Effector memory CD8-positive, alpha-beta T cell (primary cell): Measurements from ENCODE around the gene CYFIP1.
"Not testable (repeated sequence)": the region's sequence is repeated elsewhere in the genome, so short reads cannot be mapped to it uniquely, and the experiment has no call there.

ENCODE experiments used
- ATAC-seq: fragments of 150-1000 bp; cut with Tn5 transposase; replicated peaks from 2 replicates; pipeline ENCODE4 v1.10.0; 2021; ENCODE audit warnings: mild to moderate bottlenecking, moderate library complexity
- DNase-seq, 3 experiments: peaks; one replicate each; pipeline ENCODE4 v3.0.0; 2021
- H3K27ac Mint-ChIP-seq, 2 donors: one replicate each; pipeline ENCODE4 v1.8.0; 2022; ENCODE audit warnings: mild to moderate bottlenecking in 2 of 2, mixed read lengths in 2 of 2, moderate library complexity in 2 of 2
- H3K27me3 Mint-ChIP-seq, 2 donors: one replicate each; pipeline ENCODE4 v1.8.0; 2022; ENCODE audit warnings: mixed read lengths in 2 of 2
- H3K36me3 Mint-ChIP-seq: one replicate; pipeline ENCODE4 v1.8.0; 2022; ENCODE audit warnings: mild to moderate bottlenecking, moderate library complexity, mixed read lengths; ENCODE audit not compliant: insufficient read depth
- H3K4me1 Mint-ChIP-seq, 2 donors: one replicate each; pipeline ENCODE4 v1.8.0; 2022; ENCODE audit warnings: low read depth in 2 of 2, mixed read lengths in 2 of 2
- H3K4me3 Mint-ChIP-seq, 2 donors: one replicate each; pipeline ENCODE4 v1.8.0; 2022; ENCODE audit warnings: mild to moderate bottlenecking in 2 of 2, mixed read lengths in 2 of 2, moderate library complexity in 2 of 2
- H3K9me3 Mint-ChIP-seq, 2 donors: one replicate each; pipeline ENCODE4 v1.8.0; 2022; ENCODE audit warnings: mixed read lengths in 2 of 2
- total RNA-seq, 9 experiments: gene quantifications; one replicate each; lab custom pipeline; 2026; lab: John Stamatoyannopoulos, UW

Gene CYFIP1
- total RNA-seq: 10.1 to 23.2 (median 13.5) reads per million in 9 experiments

DNA sequence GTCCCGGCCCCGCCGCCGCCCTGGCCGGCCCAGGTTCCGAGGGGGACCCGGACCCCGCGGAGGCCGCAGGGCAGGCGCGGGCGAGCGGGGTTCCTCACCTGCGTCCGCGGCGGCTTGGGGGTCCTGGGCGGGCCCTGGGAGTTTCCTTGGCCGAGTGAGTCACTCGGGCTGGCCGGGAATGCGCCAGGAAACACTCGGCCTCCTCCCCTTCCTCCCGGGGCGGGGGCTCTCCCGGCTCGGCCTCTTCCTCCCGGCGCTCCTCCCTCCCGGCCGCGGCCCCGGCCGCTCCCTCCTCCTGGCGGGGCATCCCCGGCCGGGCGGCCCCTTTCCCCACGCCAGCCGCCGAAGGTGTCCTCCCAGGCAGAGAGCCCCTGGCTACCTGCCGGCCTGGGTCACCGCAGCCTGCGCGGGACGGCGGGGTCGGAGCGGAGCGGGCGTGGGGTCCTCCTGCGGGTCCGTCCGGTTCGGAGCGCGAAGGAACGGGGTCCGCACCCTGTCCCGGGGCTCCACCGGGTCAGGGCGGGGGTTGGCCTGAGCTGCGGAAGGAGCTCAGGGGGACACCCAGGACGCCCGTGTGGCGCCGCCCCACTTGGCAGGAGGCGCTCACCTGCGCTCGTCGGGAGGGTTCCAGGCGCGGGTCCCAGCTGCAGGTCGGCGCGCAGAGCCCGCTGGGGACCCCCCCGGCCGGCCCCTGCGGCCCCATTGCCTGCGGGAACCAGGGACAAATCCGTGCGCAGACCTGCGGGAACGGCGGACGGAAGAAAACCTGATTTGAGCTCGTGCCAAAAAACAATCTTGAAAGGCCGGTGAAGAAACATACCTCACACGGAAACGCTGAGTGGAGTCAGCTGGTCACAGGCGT is at the start of gene CYFIP1:
Gene CYFIP1, minus strand, starts transcription at position 180 of the 862 bp plus-strand sequence. CDS start 33,083 bp downstream, outside the sequence.
- Mint-ChIP-seq H3K4me3 (peak within 1 kb of the TSS; percentile 84 to 90), H3K27ac (peak within 1 kb of the TSS in 1 of 2 donors; percentile 68), H3K9me3 (no peaks in the 10 kb centered on the region), H3K4me1 (peaks cover 12 to 14% of the 10 kb centered on the region in 2 donors), H3K27me3 (peaks cover 18 to 21% of the 10 kb centered on the region in 2 donors), H3K36me3 (peaks cover 3% of the 10 kb centered on the region)
- peak; percentile 50 for ATAC-seq
- no peak for DNase-seq

DNA sequence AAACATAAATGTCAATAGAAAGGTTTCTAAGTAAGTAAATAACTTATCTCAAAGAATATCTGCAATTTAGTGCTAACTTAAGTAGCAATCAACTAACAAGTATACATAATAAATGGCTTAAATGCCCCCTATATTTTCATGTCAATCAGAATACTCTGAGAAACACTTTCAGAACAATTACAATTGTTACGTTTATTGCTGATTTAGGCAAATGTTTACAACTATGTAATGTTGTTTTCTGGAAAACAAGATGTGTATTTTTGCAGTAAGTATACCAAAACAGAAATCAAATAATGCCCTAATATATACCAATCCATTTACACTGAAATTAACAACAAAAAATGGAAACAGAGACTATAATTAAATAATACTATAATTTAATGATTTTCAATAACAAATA is 46.0 kb upstream of the CYFIP1 start:
- H3K36me3 Mint-ChIP-seq: peaks cover 93% of the 10 kb centered on the region
- H3K27ac Mint-ChIP-seq: no peak overlapping the region
- no peaks in the 10 kb centered on the region for H3K9me3 Mint-ChIP-seq
- H3K27me3 Mint-ChIP-seq: no peaks in the 10 kb centered on the region
- H3K4me1 Mint-ChIP-seq: peaks cover 0 to 3% of the 10 kb centered on the region in 2 donors
- no peak overlapping the region for H3K4me3 Mint-ChIP-seq
- DNase-seq (no peak), ATAC-seq (no peak)

DNA sequence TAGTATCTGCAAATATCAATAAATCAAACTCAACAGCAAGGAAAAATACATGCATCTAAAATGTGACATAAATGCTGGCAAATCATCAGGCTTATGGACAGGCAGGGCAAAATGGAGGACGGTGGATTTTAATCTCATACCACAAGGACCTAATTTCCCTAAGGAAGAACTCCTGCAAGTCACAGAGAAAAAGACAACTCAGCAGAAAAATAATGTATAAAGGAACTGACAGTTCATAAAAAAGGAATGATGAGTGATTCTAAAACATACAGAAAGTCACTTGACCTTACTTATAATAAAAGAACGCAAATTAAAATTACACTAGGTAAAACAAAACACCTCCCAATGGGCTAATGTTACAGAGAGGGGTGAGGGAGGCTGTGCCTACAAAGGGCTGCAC is 42.0 kb upstream of the CYFIP1 start:
- ATAC-seq (no peak), DNase-seq (no peak)
- Mint-ChIP-seq H3K4me3 (no peak overlapping the region), H3K4me1 (no peaks in the 10 kb centered on the region), H3K36me3 (peaks cover 87% of the 10 kb centered on the region), H3K9me3 (no peaks in the 10 kb centered on the region), H3K27ac (no peak overlapping the region), H3K27me3 (no peaks in the 10 kb centered on the region)

DNA sequence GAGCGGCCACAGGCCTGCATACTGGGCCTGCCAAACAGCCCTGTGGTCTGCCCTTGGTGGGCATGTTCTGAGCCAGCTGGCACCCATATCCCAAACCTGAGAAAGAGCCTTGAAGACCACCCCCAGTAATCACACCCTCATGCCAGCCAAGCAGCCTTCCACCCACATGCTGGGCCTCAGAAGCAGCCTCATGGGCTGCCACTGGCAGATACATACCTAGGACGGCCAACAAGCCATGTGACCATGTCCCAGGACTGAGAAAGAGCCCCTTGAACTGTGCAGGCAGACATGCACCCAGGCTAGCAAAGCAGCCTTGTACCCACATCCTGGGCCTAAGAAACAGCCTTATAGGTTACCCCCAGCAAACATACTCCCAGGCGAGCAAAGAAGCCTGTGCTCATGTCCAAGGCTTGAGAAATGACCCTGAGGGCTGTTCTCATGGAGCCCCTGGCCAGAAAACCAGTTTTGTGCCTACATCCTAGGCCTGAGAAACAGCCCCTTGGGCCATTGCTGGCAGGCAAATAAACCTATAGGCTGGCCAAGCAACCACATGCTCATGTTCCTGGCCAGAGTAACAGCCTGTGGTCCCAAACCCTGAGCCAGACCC is 34.3 kb upstream of the CYFIP1 start:
- Mint-ChIP-seq H3K27me3 (no peaks in the 10 kb centered on the region), H3K27ac (no peak overlapping the region), H3K36me3 (peaks cover 57% of the 10 kb centered on the region), H3K9me3 (no peaks in the 10 kb centered on the region), H3K4me3 (no peak overlapping the region), H3K4me1 (peaks cover 0 to 5% of the 10 kb centered on the region in 2 donors)
- ATAC-seq (no peak), DNase-seq (no peak)

DNA sequence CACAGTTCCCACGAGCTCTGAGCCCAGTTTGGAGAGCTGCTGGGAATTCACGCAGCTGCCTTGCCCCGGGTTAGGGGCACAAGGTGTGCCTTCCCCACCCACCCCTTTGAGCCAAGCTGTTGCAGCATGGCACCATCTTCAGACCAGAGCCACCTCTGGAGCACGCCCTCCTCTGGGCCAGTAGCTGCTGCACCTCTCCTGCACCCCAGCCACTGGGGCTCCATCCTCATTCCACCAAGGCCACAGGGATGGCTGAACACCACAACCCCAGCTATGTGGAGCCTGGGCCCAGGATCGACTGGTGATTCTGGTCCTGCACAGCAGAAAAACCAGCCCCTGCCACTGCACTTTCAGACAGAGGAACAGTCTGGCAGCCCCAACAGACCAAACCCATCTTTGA is 33.5 kb upstream of the CYFIP1 start:
- Mint-ChIP-seq H3K4me1 (peaks cover 0 to 5% of the 10 kb centered on the region in 2 donors), H3K27me3 (no peaks in the 10 kb centered on the region), H3K9me3 (no peaks in the 10 kb centered on the region), H3K36me3 (peaks cover 57% of the 10 kb centered on the region), H3K27ac (no peak overlapping the region), H3K4me3 (no peak overlapping the region)
- no peak for ATAC-seq
- DNase-seq: no peak

DNA sequence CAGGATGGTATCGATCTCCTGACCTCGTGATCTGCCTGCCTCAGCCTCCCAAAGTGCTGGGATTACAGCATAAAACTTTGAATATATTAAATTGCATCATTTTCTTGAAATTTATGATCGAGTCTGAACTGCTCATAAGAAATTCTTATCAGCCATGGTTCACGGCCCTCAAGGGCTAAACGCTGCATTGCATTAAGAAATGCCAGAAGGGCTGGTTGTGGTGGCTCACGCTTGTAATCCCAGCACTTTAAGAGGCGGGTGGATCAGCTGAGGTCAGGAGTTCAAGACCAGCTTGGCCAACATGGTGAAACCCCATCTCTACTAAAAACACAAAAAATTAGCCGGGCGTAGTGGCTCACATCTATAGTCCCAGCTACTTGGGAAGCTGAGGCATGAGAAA is 32.4 kb upstream of the CYFIP1 start:
- ATAC-seq, H3K27me3 Mint-ChIP-seq: not testable (repeated sequence)
- peaks cover 58% of the 10 kb centered on the region for H3K36me3 Mint-ChIP-seq

DNA sequence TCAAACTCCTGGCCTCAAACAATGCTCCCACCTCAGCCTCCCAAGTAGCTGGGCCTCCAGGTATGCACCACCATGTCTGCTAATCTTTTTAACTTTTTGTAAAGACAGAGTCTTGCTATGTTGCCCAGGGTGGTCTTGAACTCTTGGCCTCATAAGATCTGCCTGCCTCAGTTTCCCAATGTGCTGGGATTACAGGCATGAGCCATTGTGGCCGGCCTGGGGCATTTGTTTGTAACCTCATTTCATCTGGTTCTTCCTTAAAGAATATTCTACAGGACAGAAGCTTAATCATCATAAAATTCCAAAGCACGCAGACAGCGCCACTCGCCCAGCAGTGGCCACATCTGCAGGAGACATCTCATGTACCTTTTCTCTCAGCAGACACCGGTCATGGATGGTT is 23.6 kb upstream of the CYFIP1 start:
- peaks cover 0 to 5% of the 10 kb centered on the region in 2 donors for H3K4me1 Mint-ChIP-seq
- no peak overlapping the region for H3K4me3 Mint-ChIP-seq
- no peaks in the 10 kb centered on the region for H3K9me3 Mint-ChIP-seq
- DNase-seq (no peak), ATAC-seq (no peak)
- peaks cover 68% of the 10 kb centered on the region for H3K36me3 Mint-ChIP-seq
- H3K27ac Mint-ChIP-seq: no peak overlapping the region
- no peaks in the 10 kb centered on the region for H3K27me3 Mint-ChIP-seq

More for the DNA sequence above, 32.4 kb upstream of the CYFIP1 start:
- not testable (repeated sequence) for DNase-seq, H3K4me3 Mint-ChIP-seq, H3K4me1 Mint-ChIP-seq, H3K9me3 Mint-ChIP-seq
- H3K27ac Mint-ChIP-seq: peak overlapping the region in 1 of 2 donors; percentile 70

GRCh38 chr15:23002920-23003319 is 22.8 kb upstream of the CYFIP1 start:
- Mint-ChIP-seq H3K9me3 (no peaks in the 10 kb centered on the region), H3K27ac (no peak overlapping the region), H3K36me3 (peaks cover 60% of the 10 kb centered on the region), H3K4me1 (peaks cover 0 to 5% of the 10 kb centered on the region in 2 donors), H3K4me3 (no peak overlapping the region), H3K27me3 (no peaks in the 10 kb centered on the region)
- no peak for DNase-seq
- ATAC-seq: no peak

- ATAC-seq: no peak
- H3K36me3 Mint-ChIP-seq: peaks cover 14% of the 10 kb centered on the region
- H3K4me3 Mint-ChIP-seq: no peak overlapping the region
- no peaks in the 10 kb centered on the region for H3K4me1 Mint-ChIP-seq
- H3K27ac Mint-ChIP-seq: no peak overlapping the region
- H3K9me3 Mint-ChIP-seq: no peaks in the 10 kb centered on the region
- no peaks in the 10 kb centered on the region for H3K27me3 Mint-ChIP-seq
- DNase-seq: no peak
These were observed 15.6 kb upstream of the CYFIP1 start for GRCh38 chr15:22995795-22996194.

DNA sequence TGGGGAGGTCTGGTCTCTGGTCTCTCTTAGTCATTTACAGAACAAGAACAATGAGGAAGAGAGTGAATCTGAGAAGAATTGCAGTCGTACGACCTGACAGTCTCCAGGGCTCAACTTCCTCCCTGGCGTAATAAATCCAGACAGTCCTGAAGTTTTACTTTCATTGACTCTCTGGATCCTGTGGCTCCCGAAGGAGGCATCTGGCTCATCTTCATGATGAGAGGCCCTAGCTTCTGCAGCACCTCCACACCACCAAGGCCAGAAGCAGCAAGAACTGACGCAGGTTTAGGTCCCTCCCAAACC is 11.8 kb upstream of the CYFIP1 start:
- Mint-ChIP-seq H3K4me3 (no peak overlapping the region), H3K4me1 (no peaks in the 10 kb centered on the region), H3K36me3 (peaks cover 7% of the 10 kb centered on the region), H3K27me3 (no peaks in the 10 kb centered on the region), H3K9me3 (no peaks in the 10 kb centered on the region), H3K27ac (no peak overlapping the region)
- DNase-seq: no peak
- no peak for ATAC-seq

- peak overlapping the region in 1 of 2 donors; percentile 17 for H3K27ac Mint-ChIP-seq
- no peak overlapping the region for H3K4me3 Mint-ChIP-seq
- no peaks in the 10 kb centered on the region for H3K27me3 Mint-ChIP-seq
- H3K9me3 Mint-ChIP-seq: no peaks in the 10 kb centered on the region
- no peak for ATAC-seq
- no peaks in the 10 kb centered on the region for H3K4me1 Mint-ChIP-seq
- H3K36me3 Mint-ChIP-seq: peaks cover 4% of the 10 kb centered on the region
- no peak for DNase-seq
These were observed 9.7 kb upstream of the CYFIP1 start for GRCh38 chr15:22989576-22990477.

DNA sequence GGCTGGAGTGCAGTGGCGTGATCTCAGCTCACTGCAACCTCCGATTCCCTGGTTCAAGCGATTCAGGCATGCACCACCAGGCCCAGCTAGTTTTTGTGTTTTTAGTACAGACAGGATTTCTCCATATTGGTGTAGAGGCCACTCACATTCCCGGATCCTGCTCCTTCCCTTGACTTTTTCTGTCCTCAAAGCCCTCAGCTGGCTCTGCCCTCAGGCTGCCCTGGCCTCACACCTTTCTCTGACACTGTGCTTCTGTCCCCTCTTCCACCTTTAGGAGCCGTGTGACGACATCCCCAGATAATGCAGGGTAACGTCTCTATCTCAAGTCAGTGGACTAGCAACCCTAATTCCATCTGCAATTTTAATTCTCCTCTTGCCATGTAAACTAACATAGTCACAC is 8.6 kb upstream of the CYFIP1 start:
- Mint-ChIP-seq H3K36me3 (peaks cover 3% of the 10 kb centered on the region), H3K9me3 (no peaks in the 10 kb centered on the region), H3K4me3 (no peak overlapping the region), H3K27me3 (no peaks in the 10 kb centered on the region), H3K4me1 (no peaks in the 10 kb centered on the region), H3K27ac (no peak overlapping the region)
- ATAC-seq (no peak), DNase-seq (no peak)

GRCh38 chr15:22981931-22982330 is 1.8 kb upstream of the CYFIP1 start:
- H3K9me3 Mint-ChIP-seq, H3K36me3 Mint-ChIP-seq, ATAC-seq, H3K27ac Mint-ChIP-seq, DNase-seq: not testable (repeated sequence)
- Mint-ChIP-seq H3K4me1 (peaks cover 12 to 14% of the 10 kb centered on the region in 2 donors), H3K27me3 (peaks cover 16 to 18% of the 10 kb centered on the region in 2 donors), H3K4me3 (peak overlapping the region in 1 of 2 donors; percentile 73)
